Activated gamma-delta T cell treated with anti-CD3 and anti-CD28 coated beads, Interleukin-2, amount 50 U/mL, for 16 hours (primary cell): ENCODE data around the gene CHDH.

Experiments
- DNase-seq: peaks from one replicate; pipeline ENCODE4 v3.0.0-alpha.2; 2020; ENCODE audit warnings: low read depth

The CHDH gene

DNA sequence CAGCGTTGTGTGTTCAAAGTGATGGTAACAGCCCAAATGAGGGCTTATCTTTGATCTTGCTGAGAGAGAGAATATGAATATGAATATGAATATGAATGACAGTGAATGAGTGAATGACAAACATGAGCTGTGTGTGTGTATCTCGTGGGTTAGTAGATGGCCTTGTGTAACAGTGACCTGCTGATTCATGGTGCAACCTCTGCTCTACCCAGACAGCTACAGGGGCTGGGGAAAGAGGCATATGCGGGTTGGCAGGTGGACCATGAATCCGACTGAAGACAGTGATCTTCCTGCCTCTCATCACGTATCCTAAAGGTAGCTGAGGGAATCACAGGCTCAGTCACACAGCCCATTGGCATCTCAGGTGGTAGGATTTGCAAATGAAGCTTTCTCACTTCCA, 58.2 kb downstream of the CHDH start:
- DNase-seq: no peak

DNA sequence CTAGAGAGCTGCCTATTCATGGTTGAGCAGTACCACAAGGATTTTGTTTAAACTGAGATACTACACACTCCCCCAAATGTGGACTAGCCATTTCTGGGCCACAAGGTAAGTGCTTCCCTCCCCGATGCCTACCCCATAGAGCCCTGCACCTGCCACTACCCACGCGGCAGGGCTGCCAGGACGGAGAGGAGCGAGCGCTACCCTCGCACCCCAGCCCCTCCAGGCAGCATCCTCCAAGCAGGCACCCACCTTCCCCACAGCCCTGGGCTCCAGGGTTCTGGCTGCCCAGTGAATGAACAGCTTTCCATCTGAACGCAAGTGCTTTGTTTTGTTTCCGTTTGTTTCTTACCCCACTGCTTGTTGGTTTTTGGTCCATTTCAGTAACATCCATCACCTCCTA, 59.2 kb downstream of the CHDH start:
- DNase-seq: no peak

DNA sequence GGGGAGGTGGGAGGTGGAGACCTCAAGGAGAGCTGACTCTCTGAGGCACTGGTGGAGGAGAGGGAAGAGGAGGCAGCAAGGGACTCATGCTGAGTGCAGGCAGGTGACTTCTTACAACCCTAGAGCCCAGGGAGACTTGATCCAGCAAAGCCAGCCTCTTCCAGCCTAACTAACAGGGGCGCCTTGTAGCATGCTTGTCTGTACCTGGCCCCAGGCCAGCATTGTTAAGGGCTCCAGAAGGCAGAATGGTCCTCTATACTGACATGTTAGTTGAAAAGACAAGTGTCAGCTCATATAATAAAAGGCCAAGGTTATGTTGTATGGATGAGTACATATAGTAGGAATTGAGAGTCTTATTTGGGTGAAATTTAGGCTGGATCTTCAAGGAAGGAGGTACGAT, 65.4 kb downstream of the CHDH start:
- no peak for DNase-seq

DNA sequence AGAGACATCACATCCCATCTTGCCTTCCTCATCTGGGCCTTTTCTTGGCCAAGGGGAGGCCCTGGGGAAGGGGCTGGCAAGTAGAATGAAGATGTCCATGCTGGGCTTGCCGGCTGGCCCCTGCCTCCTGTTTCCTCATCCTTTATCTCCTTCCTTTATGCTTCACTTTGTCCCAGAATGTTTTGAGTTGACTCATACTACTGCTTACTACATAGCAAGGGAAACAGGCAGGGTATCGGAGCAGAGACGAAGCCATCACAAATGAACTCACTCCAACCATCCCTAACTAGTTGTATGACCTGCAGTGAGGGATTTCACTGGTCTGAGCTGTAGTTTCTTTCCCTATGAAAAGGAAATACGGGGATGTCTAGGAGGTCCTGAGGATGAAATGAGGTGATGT, 66.0 kb downstream of the CHDH start:
- no peak for DNase-seq

DNA sequence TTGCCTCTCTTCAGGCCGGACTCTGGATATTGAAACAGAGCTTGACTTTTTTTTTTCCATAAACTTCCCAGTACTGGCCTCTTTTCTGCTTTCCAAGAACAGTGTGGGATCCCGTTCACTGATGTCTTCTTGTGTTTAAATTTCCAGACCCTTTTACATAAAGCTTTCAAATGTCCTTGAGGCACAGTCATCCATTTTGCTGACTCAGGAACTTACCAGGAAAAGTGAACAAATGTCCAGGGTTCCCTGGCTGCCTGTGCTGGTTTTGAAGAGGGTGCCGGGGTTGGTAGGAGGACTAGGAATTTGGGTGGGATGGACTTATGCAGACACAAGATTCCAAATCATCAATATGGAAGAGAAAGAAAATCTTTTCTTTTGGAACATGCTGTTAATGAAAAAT, 68.1 kb downstream of the CHDH start:
- no peak for DNase-seq

DNA sequence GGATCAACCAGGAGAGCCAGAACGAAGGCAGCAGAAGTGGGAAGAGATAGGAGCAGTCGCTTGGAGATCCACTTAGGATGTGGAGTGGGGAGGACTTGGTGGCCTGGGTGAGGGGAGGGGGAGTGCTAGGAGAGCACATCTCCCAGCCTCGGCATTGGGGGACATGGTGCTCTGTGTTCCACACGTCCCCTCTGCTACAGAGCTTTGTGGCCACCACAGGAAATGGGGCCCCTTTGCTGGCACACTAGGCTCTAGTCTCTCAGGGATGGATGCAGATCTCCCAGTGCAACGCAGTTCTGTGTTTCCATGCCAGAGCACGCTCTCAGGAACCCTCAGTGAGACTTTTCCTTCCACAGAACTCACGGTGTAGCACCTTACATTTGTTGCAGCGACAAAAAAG, 68.8 kb downstream of the CHDH start:
- no peak for DNase-seq

DNA sequence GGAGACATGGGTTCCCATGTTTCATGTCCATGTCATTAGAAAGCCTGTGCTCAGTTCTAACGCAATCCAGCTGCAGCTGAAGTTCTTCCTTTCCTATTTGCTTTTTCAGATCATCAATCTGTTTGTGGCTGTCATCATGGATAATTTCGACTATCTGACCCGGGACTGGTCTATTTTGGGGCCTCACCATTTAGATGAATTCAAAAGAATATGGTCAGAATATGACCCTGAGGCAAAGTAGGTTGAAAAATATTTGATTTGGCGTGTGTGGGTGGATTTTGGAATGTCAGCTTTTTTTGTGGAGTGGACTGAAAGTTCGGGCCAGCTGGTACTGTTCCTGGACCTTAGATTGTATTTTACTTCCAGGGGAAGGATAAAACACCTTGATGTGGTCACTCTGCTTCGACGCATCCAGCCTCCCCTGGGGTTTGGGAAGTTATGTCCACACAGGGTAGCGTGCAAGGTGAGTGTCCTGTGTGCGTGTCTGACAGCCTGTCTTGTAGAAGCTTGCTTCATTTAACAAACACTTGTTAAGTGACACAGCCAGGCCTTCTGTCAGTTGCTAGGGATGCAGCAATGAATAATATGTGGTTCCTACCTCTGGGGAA, 69.6 kb downstream of the CHDH start:
- DNase-seq: no peak

DNA sequence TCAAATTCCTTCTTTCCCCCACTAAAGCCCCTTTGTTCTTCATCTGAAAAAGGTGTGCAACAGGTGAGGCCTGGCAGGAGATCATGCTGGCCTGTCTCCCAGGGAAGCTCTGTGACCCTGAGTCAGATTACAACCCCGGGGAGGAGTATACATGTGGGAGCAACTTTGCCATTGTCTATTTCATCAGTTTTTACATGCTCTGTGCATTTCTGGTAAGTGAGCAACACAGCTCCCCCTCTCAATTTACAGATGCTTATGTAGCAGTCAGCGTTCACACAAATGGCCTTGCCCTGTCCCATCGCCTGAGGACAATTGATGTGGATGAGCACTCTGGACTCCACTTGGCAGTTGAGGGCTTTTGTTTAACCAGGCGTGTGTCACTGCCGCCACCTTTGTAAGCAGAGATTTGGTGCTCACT, 70.4 kb downstream of the CHDH start:
- DNase-seq: no peak

DNA sequence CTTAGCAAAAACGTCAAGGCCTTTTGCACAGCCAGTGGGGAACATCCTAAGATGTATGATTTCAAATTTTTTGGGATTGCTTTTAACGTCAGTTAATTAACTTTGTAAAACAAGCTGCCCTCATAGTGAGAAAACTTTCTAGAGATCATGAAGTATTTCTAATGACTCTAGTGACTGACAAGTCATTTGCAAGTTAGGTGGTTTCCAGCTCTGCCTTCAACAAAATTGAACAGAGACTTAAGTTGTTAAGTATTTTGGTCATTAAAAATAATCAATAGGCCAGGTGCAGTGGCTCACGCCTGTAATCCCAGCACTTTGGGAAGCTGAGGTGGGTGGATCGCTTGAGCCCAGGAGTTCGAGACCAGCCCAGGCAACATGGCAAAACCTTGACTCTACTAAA, 71.2 kb downstream of the CHDH start:
- no peak for DNase-seq

DNA sequence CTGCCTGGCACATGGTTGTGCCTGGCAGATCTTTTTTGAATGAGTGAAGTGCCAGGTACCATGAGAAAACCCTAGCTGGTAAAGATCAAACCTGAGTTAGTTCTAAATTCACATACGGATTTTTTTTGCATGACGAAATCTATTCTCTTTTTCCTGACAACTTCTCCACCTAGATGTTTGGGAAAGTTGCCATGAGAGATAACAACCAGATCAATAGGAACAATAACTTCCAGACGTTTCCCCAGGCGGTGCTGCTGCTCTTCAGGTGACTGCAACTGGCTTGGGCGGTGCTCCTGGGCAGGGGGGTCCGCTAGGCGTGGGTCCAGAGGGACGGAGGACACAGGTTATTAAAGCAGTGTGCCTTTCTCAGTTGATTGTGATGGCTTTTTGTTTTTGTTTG, 71.8 kb downstream of the CHDH start:
- DNase-seq: no peak

DNA sequence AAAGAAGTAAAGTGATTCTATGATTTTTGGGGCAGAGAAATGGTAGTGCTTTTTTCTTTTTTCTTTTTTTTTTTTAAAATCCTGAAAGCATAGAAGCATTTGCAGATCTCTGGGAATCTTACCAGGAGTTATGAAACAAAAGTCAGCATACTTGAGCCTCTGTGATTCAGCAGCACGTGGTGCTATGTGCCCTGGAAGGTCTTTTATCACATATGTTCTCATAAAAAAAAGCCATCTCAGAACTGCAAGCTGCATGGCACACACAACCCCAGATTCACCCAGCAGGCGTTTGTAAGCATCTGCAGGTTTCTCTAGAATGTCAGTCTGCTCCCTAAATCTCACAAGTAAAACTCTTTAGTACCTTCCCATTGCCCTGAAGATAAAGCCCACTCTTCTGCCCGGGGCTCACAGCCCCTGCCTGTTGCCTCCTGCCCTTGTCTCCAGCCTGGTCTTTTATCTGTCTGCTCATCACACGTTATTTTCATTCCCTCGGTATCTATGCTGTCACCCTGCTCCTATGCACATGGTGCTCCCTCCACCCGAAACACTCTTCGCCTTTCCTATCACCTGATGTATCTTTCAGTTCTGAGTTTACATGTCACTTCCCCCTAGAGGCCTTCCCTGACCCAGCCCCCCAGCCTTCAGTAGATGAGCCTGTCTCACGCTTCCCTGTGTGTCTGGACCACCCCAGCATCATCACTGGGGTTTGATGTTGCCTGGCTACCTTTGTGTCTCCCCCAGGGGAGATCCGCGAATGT, 72.4 kb downstream of the CHDH start:
- DNase-seq: no peak

DNA sequence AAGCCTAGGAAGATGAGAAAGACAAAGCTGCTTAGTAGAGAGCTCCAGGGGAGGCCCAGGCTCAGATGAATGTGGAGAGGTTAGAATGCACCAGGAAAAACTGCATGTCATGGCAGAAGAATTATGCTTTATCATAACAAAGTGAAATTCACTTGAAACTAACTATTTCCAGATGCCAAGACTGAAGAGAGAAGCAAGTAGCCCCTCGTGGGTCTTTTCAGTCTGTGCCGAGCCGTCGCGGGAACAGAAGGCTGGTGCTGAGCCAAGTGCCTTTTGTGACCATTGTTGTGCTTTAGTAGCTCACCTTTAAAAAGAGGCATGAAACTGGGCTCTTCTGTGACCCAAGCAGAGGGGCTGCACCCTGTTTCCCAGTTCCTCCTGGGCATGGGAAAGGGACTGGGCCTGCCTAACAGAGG, 73.2 kb downstream of the CHDH start:
- no peak for DNase-seq

DNA sequence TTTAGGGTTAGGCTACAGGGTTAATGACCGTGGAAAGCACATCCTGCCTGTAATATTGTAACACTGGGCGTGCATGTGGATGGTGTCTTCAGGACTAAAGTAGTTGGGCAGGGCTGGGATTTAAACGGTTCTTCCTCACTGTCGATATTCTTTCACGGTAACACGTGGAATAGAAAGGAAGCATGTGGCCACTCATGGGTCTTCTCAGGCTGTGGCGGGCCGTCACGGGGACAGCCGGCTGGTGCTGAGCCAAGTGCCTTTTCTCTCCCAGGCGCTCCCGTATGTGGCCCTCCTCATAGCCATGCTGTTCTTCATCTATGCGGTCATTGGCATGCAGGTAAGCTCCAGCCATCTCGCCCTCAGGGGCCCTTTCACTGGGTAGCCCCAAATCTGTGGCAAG, 73.7 kb downstream of the CHDH start:
- DNase-seq: no peak

DNA sequence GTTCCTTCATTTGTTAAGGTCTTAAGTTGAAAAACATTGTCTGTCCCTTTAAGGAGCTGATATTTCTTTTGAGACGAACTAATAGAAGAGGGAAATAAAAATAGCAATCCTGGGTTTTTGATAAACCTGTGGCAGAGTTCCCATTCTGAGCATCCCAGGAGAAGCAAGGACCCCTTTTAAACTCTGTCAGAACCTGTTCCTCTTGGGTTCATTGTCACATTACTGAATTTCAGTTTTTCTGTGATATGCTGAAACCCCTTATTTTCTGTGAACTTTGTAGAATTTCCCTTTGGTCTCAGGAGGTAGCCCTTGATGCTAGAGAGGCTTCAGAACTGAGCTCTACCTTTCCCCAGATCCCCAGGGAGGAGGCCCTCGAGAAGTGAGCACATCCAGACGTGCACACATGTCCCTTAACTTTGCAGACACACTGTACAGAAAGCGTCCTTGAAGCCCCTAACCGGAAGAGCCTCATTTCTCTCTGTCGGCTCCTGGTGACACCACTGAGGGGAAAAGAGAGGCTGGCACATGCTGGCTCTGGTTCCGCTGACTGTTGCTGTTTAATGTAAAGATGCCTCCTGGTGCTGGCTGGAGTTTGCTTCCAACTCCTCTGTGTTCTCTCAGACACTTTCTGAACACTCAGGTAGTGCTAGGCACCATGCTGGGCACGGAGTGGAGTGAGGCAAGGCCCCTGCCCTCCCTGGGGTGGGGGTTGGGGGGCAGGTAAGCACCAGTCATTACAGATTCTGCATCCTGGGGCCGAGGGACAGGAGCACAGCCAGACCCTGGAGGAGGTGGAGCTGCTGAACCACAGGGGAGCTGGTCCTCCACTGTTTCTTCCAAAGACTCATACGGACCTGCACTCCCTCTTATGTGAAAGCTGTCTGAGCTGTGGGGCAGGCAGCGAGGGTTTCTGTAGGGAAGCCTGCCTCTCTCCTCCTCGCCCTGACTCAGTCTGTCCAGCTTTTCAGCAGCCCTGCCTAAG, 77.5 kb downstream of the CHDH start:
- DNase-seq: no peak

DNA sequence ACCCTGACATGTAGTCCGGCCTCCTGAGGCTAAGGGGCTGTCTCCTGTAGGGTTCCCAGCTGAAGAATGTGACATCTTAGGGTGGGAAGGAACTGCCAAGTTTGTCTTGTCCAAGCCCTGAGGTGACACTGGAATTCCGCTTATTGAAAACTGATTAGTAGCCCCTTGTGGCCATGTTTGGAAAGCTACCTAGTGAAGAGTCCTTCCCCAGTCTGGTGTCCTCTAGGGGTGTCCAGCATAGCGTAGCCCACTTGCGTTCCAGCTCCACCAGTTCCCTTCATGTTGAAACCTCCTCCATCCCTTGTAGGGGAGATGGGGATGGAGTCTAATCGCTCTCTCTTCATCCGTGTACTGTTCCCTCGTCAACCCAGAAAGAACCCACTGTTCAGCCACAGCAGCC, 79.5 kb downstream of the CHDH start:
- DNase-seq: no peak

DNA sequence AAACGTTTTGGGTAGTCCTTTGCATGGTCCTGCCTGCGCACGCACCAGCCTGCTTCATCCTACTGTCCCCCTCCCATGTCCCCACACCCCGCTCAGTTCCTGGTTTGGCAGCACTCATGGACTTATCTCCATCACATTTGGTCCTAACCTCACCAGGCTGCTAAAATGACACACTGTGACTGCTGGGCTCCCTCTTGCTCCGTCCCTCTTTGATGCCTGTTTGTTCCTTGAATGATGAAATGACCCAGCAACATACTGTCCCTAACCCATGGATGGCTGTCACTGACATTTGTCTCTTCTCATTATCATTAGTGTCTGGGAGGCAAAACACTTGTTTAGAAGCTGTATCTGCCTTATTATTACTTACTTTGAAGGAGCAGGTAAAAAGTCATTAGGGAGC, 80.5 kb downstream of the CHDH start:
- DNase-seq: no peak

DNA sequence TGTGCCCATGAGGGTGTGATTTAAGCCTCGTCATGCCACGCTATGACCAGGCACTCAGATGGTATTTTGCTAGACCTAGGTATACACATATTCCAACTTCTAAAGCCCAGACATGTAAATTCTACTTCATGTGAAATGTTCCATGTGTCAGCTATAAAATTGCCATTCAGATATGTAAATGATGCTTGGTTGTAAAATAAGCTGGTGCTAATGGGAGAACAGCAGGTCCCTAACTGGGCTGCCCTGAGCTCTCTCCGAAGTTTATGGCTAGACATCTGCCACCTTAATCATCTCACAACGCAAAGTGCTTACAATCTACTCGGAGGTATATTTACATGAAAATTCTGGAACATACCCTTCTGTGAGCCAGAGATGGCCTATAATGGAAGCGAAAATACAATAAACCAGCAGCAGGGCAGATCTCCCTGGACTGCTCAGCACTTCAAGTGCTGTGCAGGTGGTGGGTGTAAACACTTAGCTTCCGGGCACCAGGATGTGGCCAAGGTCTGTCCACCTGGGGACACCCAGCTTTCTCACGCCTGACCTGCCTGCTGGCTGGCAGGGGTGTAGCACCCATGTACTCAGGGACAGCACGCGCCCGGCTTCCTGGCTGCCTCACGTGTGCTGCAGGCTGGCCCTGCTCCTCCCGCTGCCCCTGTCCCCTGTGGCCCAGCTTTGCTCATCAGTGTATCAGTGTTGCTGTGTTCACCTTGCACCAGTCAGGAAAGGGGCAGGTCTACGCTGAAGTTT, 82.0 kb downstream of the CHDH start:
- DNase-seq: no peak

DNA sequence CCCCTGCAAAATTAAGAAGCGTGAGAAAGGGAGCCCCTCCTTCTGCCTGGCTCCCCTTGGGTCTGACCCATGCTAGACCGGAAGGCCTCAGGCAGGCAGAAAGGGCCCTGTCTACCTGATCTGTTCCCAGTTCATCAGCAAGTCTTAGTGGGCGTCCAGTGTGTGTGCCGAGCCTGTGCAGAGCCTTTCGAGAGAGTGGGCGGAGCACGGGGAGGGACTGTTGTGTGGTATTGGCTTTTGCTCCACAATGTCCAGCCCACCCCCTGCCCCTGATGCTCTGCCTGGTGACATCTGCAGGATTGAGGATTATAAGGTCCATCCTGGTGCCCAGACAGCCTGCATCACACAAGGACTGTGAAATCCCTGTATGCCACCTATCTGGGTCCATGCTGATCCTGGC, 82.9 kb downstream of the CHDH start:
- DNase-seq: no peak
